Measurements from ENCODE around the gene VAX1. TPM values are rescaled to one million over a fixed set of nuclear protein-coding genes. Genes with fewer than 3 reads are reported as not detected.
"Not testable (repeated sequence)": the region's sequence is repeated elsewhere in the genome, so short reads cannot be mapped to it uniquely, and the experiment has no call there.

The VAX1 gene
- total RNA-seq, result 1.2 TPM

DNA sequence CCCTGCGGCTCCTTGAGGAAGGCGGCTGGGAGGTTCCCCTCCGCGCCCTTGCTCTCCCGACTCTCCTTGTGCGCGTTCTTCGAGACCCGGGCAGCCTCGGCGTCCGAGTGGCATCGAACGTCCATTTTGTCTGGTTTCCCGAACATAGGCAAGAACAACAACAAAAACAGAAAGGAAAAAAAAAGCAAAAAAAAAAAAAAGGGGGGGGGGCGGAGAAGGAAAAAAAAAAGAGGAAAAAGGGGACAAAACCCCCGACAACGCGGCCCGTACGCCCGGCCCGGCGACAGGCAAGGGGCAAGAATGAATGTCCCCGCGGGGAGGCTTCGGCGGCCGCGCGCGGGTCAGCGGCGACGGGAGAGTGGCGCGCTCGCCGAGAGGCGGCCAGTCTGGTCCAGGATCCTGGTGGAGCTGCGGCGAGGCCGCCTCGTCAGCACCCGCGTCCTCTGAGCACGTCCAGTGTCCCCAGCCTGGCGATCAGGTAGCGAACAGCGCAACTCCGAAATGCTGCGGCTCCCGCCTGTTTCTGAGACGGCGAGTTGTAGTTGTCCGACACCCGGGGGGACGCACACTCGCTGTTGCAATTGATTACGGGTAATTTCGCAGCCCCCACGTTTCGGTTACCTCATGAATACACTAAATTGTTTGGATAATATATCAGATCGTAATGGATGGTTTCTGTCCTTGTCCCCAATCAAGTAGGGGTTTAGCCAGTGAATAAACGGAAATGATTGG is at the start of gene VAX1:
Gene VAX1, minus strand, starts transcription at position 360 of the 732 bp plus-strand sequence. Its CDS starts 214 bp downstream, at position 146.
- DNase-seq (ENCODE audit: low spot score in 2 of 2) (peak in 1 of 2 donors; percentile 68), FAIRE-seq (no peak)

GRCh38 chr10:117186832-117187615 is 49.0 kb upstream of the VAX1 start:
- DNase-seq (ENCODE audit: low spot score in 2 of 2) (no peak), FAIRE-seq (no peak)

GRCh38 chr10:117185817-117186216 is 47.7 kb upstream of the VAX1 start:
- FAIRE-seq; DNase-seq (ENCODE audit: low spot score in 2 of 2): not testable (repeated sequence)

DNA sequence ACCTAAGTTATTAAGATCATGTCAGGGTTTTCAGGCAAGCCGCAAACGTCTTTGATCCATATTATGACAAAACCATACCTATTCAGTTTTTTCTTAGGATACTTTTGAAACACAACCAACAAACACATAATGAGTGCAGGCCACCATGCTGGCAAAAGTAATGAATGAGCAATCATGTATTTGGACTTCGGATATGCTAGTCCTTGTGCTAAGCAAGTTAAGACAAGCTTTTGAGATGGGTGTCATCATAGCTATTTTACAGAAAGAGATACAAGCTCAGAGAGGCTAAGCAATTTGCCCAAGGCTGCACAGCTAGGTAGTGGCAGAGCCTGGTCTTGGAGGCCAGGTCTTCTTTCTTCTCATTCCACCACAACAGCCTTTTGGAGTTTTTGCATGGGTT is 46.8 kb upstream of the VAX1 start:
- DNase-seq (ENCODE audit: low spot score in 2 of 2) (no peak), FAIRE-seq (no peak)

DNA sequence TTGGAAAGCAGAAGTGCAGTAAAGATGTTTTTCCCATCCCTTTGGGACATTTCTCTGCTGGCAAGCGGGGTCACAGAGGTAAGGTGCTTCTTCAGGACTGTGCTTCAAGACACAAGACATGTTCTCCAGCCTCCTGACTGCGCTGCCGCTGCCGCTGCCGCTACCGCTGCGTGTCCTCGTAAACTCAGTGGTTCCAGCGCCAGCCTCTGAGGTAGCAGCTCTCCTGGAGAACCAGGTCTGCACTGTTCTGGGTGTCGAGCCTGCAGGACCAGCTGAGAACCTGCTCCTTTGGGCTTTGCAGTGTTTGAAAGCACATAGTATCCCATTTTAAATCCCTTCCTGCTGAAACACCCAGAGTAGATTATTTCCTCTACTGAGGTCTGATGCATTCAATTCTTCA is 46.2 kb upstream of the VAX1 start:
- DNase-seq (ENCODE audit: low spot score in 2 of 2) (no peak), FAIRE-seq (no peak)

DNA sequence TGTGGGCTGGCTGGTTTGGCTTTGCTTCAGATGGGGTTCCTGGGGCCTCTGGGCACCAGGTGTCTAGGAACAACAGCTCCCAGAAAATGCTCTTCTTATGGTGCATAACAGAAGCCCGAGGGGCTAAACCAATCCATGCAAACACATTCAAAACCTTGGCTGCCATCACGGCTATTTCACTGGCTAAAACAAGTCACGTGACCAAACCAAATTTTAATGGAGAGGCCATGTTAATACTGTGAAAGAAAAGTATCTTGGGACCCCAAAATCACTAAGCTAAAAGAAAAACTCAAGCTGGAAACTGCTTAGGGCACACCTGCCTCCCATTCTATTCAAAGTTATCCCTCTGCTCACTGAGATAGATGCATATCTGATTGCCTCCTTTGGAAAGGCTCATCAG is 40.1 kb upstream of the VAX1 start:
- FAIRE-seq (no peak), DNase-seq (ENCODE audit: low spot score in 2 of 2) (no peak)

DNA sequence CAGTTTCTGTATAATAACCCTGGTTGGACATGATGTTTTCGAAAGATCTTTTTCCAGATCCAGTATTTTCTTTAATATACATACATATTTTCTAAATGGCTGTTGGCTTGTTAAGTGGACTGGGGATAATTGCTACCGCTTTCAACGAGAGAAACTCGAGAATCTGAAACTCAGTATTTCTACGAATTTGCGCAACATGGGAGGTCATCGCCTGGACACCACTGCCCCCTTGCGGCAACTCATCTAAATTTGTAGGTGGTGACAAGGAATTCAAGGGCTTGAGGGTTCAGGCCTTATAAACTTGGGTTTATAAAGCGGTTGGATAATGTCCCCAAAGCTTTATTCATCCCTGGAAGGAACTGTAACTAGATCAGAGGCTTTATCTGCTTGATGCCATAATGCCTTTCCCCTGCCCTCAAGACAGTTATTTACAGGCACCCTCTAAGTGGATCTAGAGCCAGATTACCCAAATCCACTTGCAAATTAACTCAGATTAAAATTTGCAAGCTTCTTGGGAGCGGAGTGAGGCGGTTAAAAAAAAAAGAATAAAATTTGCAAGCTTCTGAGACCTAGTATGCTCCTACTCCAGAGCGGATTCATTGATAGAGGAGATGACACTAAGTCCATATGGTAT is 37.9 kb upstream of the VAX1 start:
- FAIRE-seq, result peak; percentile 63
- peak in 1 of 2 donors; percentile 64 for DNase-seq (ENCODE audit: low spot score in 2 of 2)

DNA sequence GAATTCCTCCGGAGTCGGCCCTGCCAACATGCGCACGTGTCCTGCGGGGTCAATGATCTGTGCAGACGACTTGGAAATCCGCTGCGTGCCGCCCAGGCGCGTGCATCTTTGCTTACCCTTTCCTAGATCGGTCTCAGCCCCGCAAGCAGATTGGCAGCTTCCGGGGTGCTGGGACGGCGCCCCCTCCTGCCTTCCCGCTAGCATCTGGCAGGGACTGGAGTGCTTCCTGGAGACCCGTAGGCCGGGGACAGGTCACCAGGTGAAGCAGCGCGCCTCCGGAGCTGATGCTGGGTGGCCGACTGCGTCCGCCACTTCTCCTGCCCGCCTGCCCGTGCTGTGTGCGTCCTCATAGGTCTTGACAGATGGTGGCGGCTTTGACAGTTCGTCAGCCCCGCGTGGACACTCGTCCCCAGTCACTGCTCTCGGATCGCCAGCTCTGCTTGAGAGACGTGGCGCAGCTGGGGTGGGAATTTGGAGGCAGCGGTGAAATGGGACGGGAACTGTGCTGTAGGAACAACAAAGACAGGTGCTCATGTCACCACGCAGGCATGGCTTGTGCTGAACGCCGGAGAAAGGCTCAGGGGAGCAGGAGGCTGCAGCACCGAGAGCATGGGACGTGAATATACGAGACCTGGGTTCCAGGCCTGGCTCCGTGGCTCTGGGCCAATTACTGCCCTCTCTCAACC is 37.3 kb upstream of the VAX1 start:
- DNase-seq (ENCODE audit: low spot score in 2 of 2) (no peak), FAIRE-seq (no peak)

- FAIRE-seq (no peak), DNase-seq (ENCODE audit: low spot score in 2 of 2) (peak in 1 of 2 donors; percentile 71)
Observed at GRCh38 chr10:117174439-117175214, 36.6 kb upstream of the VAX1 start.

DNA sequence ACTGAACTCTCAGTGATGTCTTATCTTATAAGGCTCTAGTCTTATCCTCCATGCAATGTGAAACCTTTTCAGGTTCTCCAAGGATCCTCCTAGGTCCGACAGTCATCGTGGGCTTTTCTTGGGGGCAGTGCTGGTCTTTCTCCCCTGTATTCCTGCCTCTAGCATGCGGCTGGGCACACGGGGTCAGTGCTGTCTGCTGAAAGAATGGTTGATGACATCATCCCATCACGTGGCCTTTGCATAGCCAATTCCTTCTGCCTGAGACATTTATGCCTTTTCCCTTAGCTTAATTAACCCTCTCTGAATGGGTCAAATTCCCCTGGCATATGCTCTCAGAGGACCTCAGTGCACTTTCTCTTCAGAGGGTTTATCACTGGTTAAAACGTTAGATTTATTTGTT is 32.2 kb upstream of the VAX1 start:
- FAIRE-seq (no peak), DNase-seq (ENCODE audit: low spot score in 2 of 2) (no peak)

DNA sequence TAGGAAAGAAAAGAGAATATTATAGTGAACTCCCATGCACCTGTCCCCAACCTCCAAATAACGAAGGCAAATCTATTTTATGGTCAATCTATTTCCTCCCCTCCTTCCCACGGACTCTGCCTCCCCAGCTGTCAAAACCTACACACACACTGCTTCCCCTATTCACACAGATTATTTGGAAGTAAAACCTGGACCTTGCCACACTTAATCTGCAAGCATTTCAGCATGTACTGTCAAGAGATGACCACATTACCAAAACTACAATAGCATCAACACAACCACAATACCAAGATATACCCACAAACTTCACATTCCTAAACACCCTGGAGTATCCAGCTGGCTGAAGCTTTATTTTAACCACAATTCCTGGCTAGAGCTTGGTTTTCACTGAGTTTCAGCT is 31.4 kb upstream of the VAX1 start:
- no peak for FAIRE-seq
- DNase-seq (ENCODE audit: low spot score in 2 of 2), result no peak

DNA sequence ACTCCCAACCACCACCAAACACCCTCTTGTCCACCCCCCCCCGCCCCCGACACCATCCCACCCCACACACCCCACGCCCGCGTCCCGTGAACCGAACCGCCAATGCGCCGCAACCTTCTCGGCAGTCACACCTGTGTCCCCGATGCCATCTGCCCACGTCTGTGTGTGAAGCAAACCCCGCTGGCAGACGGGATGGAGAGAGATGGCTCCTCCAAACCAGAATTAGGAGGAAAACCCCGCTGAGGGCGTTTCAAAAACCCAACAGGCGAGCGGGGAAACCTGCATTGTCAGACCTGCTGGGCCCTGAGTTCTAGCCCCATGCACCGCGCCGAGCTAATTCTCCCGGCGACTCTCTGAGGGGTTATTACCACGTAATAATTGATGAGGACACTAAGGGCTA is 30.7 kb upstream of the VAX1 start:
- DNase-seq (ENCODE audit: low spot score in 2 of 2), result no peak
- no peak for FAIRE-seq

DNA sequence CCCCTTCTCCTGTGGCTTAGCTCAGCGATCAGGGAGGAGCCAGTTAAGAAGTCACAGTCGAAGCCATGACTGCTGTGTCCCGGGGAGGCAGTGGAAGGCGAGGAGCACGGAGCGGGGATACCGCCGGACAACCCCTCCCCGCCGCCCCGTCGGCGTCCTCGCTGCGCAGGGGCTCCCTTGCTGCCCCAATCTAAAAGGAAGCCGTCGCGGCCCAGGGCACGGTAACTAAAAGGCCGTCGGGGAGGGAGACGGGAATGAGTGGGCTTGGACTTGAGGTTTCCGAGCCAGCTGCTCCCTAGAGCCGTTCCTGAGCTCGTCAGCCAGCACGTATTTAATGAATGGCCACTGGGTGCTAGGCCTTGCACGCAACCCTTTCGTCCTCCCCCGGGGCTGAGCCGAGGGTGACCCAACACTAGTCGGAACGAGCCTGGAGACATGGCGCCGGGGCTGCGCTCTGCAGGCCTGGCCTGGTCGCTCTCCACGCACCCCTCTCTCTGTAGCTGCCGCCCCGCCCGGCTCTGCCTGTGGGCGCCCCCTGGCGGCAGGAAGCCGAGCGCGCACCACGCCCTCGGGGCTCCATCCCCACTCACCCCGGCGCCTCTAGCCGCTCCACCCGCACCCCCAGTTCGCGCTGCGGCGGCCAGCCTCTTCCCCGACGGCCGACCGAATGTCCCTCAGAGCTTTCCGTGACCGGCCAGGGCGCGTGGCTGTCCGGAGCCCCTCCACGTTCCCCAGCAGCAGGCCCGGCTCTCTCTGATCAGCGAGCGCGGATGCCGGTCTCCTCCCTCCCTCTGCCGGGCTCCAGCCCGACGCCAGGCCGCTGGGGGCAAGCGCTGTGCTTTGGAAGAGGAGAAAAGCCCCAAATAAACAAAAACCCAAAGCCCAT is 30.0 kb upstream of the VAX1 start:
- no peak for FAIRE-seq

DNA sequence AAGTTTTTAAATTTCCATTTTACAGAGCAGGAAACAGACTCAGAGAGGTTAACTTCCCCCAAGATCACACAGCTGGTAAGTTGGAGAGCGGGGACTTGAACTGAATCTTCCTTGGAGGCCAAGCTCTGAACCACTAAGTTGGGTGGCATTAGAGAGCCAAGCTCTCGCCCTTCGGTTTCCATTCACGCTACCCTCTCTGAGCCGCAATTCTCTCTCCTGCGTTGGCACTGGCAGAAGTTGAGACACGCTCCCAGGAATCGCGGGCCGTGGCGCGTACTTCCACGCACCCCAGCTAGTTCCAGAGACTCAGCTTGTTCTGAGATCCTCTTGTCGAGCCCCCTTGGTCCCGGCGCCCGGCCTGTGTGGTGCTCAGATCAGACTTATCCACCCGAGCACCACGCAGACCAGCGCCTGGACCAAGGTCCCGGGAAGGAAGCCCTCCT is 29.3 kb upstream of the VAX1 start:
- no peak for FAIRE-seq

More for the DNA sequence above, 30.0 kb upstream of the VAX1 start:
- peak; percentile 81 to 82 for DNase-seq (ENCODE audit: low spot score in 2 of 2)

DNA sequence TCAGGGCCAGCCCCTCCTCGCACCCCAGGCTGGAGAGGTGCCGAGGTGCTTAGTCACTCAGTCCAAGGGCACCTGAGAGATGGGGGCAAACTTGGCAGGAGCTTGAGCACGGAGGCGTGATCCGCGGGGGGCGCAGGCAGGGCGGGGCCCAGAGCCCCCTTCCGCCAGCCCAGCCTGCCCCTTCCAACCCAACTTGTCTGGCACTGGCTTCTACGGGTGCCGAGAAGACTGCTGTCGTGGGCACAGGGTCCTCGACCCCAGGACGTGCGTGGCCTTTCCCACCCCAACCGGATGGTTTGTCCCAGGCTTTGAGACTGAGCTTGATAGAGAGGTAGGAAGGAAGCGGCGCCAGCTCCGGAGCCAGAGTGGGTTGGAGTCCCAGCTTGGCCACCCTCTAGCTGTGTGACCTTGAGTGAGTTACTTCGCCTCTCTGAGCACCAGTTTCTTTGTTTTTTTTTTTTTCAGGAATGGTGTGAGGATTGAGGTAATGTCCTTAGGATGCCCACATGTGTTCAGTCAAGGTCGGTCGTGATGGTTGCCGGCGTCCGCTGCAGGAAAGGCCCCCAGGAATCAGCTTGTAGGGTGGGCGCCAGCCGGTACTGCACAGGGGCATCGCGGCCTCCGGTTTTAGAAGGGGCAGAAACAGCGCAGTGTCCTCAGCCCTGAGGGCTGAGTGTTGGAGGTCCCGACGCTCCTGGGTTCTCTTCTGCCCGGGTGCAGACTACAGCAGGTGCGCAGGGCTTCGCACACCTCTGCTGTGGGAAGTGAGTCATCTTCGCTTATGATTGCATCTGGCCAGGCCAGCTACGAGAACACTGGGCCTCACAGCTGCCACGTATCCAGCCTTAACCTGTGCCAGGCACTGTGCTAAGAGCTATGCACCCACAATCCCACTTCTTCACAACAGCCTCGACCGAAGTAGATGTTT is 28.6 kb upstream of the VAX1 start:
- DNase-seq (ENCODE audit: low spot score in 2 of 2) (no peak), FAIRE-seq (no peak)

More for the DNA sequence above, 29.3 kb upstream of the VAX1 start:
- no peak for DNase-seq (ENCODE audit: low spot score in 2 of 2)

DNA sequence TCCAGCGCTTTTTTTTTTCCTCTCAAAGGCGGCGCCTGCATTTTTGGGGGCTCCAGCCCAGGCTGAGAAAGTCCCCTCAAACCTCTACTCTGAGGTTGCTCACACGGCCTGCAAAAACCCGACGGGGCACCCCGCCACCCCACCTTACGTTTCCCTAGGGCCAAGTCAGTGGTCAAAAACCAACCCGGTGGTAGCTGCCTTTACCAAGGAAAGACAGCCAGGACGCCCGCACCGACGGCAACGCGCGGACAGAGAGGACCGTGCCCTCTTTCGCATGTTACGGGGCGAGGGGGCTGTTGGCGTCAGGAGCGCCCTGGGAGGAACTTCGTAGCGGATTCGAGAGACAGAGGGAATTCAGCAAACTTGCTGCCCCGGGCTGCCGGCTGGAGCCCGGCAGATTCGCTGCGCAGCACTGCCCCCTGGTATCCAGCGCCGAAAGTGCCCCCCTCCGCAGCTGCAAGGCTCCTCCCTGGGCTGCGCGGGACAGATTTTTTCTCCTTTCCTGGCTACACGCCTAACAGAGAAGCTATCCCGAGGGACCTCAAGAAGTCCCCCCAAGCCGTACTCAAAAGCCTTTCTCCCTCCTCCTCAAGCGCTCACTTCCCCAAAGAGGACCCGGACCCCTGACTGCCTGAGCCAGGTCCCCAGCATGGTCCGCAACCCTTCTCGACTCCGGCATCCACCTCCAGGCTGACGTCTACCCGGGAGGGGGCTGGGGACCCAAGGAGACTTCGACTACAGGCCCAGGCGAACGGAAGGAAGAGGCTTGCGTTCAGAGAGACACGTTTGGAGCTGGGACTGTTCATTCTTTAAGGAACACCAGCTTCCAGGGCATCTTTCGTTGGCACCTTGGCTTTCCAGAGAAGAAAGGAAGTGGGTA is 27.7 kb upstream of the VAX1 start:
- no peak for FAIRE-seq

More for the DNA sequence above, 27.7 kb upstream of the VAX1 start:
- peak; percentile 73 to 82 for DNase-seq (ENCODE audit: low spot score in 2 of 2)
